Karpas-422 (cell line): Measurements from ENCODE around the gene CTNNBL1. TPM values are rescaled to one million over a fixed set of nuclear protein-coding genes. Genes with fewer than 3 reads are reported as not detected.
A peak's percentile ranks its signal among the peaks of the same experiment; 100 is the strongest.

Experiments used
- DNase-seq: peaks from one replicate; pipeline ENCODE4 v3.0.0-alpha.2; 2015
- H2AFZ ChIP-seq: fragments of 200-600 bp; sonication (generic); 2 replicates; pipeline ENCODE4 v1.6.1; 2014; ENCODE audit warnings: antibody characterized with exemption, low read length, mixed read lengths
- H3K27ac ChIP-seq: fragments of 200-600 bp; sonication (generic); 2 replicates; pipeline ENCODE4 v1.5.1; 2014; ENCODE audit warnings: mild to moderate bottlenecking, low read length, moderate library complexity
- H3K27me3 ChIP-seq: fragments of 200-600 bp; sonication (generic); 2 replicates; pipeline ENCODE4 v1.6.1; 2014; ENCODE audit warnings: low read length, mixed read lengths
- H3K36me3 ChIP-seq: fragments of 200-600 bp; sonication (generic); 2 replicates; pipeline ENCODE4 v1.6.1; 2014; ENCODE audit warnings: low read length, mixed read lengths; ENCODE audit not compliant: insufficient read depth
- H3K4me1 ChIP-seq: fragments of 200-600 bp; sonication (generic); 2 replicates; pipeline ENCODE4 v1.6.1; 2014; ENCODE audit warnings: mild to moderate bottlenecking, low read length, mixed read lengths
- H3K4me2 ChIP-seq: fragments of 200-600 bp; sonication (generic); 2 replicates; pipeline ENCODE4 v1.6.1; 2014; ENCODE audit warnings: low read length, low read depth, mild to moderate bottlenecking; ENCODE audit not compliant: poor library complexity, severe bottlenecking
- H3K4me3 ChIP-seq: fragments of 200-600 bp; sonication (generic); 2 replicates; pipeline ENCODE4 v1.5.1; 2014; ENCODE audit warnings: mild to moderate bottlenecking, antibody characterized with exemption, low read length, mixed read lengths
- H3K79me2 ChIP-seq: fragments of 200-600 bp; sonication (generic); 2 replicates; pipeline ENCODE4 v1.6.1; 2014; ENCODE audit warnings: mild to moderate bottlenecking, low read length, mixed read lengths
- H3K9ac ChIP-seq: fragments of 200-600 bp; sonication (generic); 2 replicates; pipeline ENCODE4 v1.6.0; 2014; ENCODE audit warnings: low read length
- H3K9me2 ChIP-seq: fragments of 200-600 bp; sonication (generic), shearing (Covaris generic); replicated peaks from 2 replicates; pipeline ENCODE4 v1.6.0; 2014; ENCODE audit warnings: mild to moderate bottlenecking, low read length, moderate library complexity; ENCODE audit not compliant: insufficient read depth
- H3K9me3 ChIP-seq: fragments of 300-700, 200-600 bp; sonication (generic); 2 replicates; pipeline ENCODE4 v1.6.1; 2014; ENCODE audit warnings: low read length, mixed read lengths
- H4K20me1 ChIP-seq: fragments of 200-600 bp; sonication (generic); 2 replicates; pipeline ENCODE4 v1.6.1; 2014; ENCODE audit warnings: mild to moderate bottlenecking, antibody characterized with exemption, low read length, low read depth; ENCODE audit not compliant: insufficient read depth
- total RNA-seq: library from RNA; depleted of rRNA; stranded (reverse); fragments of >200 nt; shearing (Covaris generic); gene quantifications from 2 replicates; pipeline ENCODE4 v1.2.3, GENCODE V29; 2014; ENCODE audit warnings: low replicate concordance

Gene CTNNBL1
- total RNA-seq, 1 experiment from 2014 or later = 70.0 TPM

DNA sequence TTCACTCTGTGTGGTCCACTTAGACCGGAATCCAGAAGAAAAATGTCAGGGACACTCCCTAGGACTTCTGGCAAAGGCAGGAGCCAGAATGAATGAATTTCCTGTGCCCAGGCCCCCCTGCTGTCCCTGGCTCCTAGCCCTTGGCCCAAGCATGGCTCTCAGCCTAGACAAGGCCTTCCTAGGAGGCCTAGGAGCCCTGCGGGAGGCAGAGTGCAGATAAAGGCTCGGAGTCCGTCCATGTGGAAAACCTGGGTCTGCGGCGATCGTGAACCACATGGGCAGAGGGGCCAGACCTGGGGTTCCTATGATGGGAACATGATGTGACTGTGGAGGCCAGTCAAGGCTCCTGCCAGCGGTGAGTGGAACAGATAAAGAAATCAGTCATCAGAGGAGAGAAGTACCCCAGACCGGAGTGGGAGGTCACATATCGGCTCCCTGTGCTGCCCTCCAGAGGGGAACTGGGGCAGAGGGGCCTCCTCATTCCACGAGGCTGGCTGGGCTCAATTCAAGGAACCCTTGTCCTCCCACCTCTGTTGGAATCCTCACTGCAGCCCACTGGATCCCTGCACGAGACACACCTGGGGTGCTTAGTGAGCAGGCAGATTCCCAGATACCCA is 203.2 kb downstream of the CTNNBL1 start:
- no peak overlapping the region for H3K4me2 ChIP-seq
- peak; percentile 73 for DNase-seq
- no peak overlapping the region for H3K27ac ChIP-seq
- H3K27me3 ChIP-seq = no peaks in the 10 kb centered on the region
- H3K9me2 ChIP-seq = no peaks in the 10 kb centered on the region
- H3K36me3 ChIP-seq = no peaks in the 10 kb centered on the region
- no peak overlapping the region for H2AFZ ChIP-seq
- H3K4me3 ChIP-seq = no peak overlapping the region
- no peaks in the 10 kb centered on the region for H3K79me2 ChIP-seq
- H3K9me3 ChIP-seq = no peaks in the 10 kb centered on the region
- no peaks in the 10 kb centered on the region for H4K20me1 ChIP-seq
- H3K9ac ChIP-seq = no peak overlapping the region
- no peaks in the 10 kb centered on the region for H3K4me1 ChIP-seq

DNA sequence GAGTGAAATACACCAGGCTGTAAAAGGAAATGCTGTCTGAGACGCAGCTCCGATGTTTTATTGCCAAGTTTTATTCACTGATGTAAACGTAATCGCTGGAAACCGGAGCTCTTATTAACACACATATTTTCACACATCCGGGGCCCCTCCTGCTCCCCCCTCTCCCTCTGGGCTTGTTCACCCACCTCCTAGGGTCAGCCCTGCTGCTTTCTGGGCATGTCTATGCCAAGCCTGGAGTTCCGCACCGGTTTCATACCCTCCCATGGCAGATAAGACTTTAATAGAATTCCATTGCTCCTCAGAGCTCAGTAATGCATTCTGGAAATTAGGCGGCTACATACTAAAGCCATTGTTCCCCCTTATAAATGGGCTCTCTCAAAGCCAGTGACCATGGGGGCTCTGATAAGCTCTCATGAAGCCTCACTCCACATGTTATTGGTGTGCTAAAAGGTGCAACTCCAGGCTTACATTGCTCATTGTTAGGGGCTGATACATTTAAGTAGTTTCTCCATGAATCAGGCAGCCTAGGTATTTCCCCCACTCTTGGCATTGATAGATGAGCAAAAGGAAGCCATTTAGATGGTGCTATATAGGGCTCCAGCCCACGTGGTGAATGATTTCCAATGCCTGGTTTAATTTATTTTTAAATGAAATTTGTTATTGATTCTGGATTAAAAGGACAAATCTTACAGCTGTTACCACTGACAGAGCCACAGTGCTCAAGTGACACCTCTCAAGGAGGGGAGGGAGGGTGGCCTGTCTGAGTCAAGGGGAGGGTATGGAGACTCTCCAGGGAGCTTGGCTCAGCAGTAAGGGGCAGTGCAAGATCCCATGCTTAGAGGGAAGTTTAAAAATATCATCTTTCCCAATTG is 204.6 kb downstream of the CTNNBL1 start:
- DNase-seq = no peak
- no peaks in the 10 kb centered on the region for H3K36me3 ChIP-seq
- no peak overlapping the region for H3K9ac ChIP-seq
- H3K27ac ChIP-seq = no peak overlapping the region
- H3K4me2 ChIP-seq = no peak overlapping the region
- H2AFZ ChIP-seq = no peak overlapping the region
- no peak overlapping the region for H3K4me3 ChIP-seq
- H3K27me3 ChIP-seq = no peaks in the 10 kb centered on the region
- H3K4me1 ChIP-seq = no peaks in the 10 kb centered on the region
- H3K79me2 ChIP-seq = no peaks in the 10 kb centered on the region
- no peaks in the 10 kb centered on the region for H3K9me3 ChIP-seq
- H4K20me1 ChIP-seq = no peaks in the 10 kb centered on the region
- no peaks in the 10 kb centered on the region for H3K9me2 ChIP-seq

DNA sequence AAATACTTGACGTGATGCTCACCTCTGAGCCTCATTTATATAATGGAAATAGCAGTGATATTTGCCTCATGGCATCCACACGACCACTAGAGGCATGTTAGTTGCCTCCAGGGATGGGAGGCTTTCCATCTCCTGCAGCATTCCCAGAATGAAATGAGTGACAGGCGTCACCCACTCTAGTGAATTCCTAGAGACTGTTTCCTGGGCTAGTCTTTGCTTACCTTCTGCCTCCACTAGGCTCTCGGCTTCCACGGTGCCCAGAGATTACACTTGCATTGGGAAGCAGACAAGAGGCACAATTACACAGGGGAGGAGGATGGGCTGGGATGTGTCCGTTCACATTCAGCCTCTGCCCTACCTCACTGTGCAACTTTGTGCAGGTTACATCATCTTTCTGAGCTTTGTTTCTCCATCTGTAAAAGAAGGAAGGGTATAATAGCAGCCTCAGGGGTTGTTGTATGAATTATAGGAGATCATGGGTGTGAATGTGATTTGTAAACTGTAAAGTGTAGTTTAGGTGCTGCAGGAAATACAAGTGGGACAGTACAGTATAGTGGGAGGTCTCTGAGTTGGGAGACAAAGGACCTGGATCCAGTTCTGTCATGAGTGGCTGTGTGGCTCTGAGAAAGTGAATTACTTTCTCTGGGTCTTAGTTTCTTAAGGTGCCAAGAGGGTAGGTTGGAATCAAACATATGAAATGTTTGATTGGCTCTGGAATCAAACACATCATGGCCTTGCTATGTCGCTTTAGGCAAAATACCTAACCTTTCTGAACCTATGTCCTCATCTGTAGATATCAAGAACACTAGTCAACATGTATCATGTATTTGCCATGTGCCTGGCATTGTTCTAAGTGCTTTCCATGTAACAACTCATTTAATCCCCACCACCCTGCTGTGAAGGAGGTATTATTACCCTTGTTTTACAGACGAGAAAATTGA is 205.5 kb downstream of the CTNNBL1 start:
- Histone ChIP-seq H3K4me3 (no peak overlapping the region), H3K9me2 (no peaks in the 10 kb centered on the region), H3K79me2 (no peaks in the 10 kb centered on the region), H3K9ac (no peak overlapping the region), H3K4me1 (no peaks in the 10 kb centered on the region), H3K27ac (no peak overlapping the region), H2AFZ (no peak overlapping the region), H3K9me3 (no peaks in the 10 kb centered on the region), H3K27me3 (no peaks in the 10 kb centered on the region), H3K4me2 (no peak overlapping the region), H3K36me3 (no peaks in the 10 kb centered on the region), H4K20me1 (no peaks in the 10 kb centered on the region)
- no peak for DNase-seq

DNA sequence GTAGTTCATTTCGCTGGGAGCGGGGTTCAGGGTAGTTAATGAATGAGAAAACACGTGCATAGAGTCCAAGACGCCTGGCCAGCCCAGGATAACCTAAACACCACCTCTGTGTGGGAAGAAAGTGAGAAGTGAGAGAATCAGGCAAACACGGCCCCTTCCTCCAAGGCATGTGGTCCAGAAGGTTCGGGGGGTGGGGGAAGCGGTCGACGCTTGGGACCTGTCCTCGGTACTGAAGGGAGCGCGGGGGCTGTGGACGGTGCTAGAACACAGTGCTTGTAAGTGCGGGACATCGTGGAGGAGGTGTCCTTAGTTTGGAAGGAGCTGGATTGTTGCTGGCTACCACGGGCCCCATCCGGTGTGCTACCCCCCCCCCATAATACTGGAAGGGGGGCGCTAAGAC is 207.4 kb downstream of the CTNNBL1 start:
- Histone ChIP-seq H3K36me3 (no peaks in the 10 kb centered on the region), H3K9me3 (no peaks in the 10 kb centered on the region), H4K20me1 (no peaks in the 10 kb centered on the region), H3K4me1 (no peaks in the 10 kb centered on the region), H3K4me3 (no peak overlapping the region), H3K79me2 (no peaks in the 10 kb centered on the region), H3K9ac (no peak overlapping the region), H2AFZ (no peak overlapping the region), H3K4me2 (no peak overlapping the region), H3K9me2 (no peaks in the 10 kb centered on the region), H3K27ac (no peak overlapping the region), H3K27me3 (no peaks in the 10 kb centered on the region)
- no peak for DNase-seq

DNA sequence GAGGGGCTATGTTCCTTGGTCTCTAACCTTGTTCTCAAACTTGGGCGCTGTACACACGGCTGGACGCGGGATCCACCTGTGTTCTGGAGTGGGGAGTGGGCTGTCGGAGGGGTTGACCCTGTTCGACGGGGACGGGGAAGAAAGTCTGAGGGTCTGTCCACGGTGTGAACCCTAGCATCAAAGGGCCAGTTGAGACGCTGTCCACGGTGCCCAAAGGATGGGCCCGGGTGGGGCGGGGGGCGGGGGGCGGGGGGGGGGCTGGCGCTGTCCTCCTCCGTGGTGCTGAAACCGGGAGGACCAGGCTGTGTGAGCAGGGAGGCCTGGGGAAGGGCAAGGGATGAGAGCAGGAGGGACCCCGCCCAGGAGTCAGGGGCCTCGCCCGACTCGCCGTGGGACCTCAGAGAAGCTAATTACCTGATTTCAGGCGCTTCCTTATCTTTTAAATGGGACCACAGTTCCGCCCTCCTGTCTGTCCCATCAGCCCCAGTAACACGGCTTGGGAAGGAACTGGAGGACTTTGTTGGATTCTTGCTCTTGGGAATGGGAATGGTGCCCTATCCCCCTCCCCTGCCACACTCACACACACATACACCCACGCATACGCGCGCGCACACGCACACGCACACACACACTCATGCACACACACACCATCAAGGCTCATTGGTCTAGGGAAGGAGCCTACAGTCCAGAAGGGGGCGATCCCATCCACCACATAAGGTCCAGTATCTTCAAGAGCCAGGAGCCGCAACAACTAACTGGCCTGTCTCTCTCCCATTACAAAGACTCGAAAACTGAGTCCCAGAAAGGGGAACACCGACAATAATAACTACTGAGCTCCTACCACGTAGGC is 208.0 kb downstream of the CTNNBL1 start:
- Histone ChIP-seq H2AFZ (no peak overlapping the region), H3K9me2 (no peaks in the 10 kb centered on the region), H3K4me1 (no peaks in the 10 kb centered on the region), H3K9me3 (no peaks in the 10 kb centered on the region), H3K9ac (no peak overlapping the region), H4K20me1 (no peaks in the 10 kb centered on the region), H3K36me3 (no peaks in the 10 kb centered on the region), H3K27me3 (no peaks in the 10 kb centered on the region), H3K4me2 (no peak overlapping the region), H3K4me3 (no peak overlapping the region), H3K79me2 (no peaks in the 10 kb centered on the region), H3K27ac (no peak overlapping the region)
- peak; percentile 83 for DNase-seq

DNA sequence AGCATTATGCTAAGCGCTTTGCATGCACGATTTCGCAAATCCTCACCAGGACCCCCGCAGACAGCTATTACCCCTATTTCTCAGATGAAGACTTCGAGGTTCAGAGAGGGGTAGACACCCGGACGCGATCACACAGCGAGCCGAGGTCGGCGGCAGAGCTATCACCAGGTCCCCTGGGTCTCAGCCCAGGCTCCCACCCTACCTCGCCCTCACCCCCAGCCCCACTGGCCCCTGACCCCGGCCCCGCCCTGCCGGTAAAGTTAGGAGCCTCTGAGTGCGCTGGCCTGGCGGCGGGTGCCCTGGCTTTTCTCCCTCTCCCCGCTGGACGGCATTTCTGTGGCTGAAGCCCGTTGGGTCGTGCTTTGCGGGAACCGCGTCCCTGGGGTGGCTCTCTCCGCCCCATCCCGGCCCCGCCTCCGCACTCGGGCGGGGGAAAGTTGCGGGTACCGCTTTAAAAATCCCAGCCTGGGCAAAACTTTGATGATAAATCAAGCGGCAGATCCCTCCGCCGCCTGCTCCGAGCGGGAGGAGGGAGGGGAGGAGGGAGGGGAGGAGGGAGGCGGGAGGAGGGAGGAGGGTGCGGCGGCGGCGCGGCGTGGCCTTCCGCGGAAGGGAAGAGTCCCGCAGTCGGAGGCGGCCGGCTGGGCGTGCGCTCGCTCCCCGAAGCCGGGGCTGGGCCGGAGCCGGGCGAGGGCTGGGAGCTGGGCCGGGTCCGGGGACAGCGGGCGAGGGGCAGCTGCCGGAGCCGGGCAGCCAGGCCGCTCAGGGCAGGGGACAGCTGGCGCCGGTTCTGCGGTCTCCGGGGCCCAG is 208.9 kb downstream of the CTNNBL1 start, which contains the start of gene VSTM2L:
Gene VSTM2L (plus strand): TSS at position 624 of the 810 bp plus-strand sequence. CDS start 224 bp downstream, outside the sequence.
- Histone ChIP-seq H3K9ac (no peak within 1 kb of the TSS), H3K27me3 (no peaks in the 10 kb centered on the region), H2AFZ (no peak within 1 kb of the TSS)

DNA sequence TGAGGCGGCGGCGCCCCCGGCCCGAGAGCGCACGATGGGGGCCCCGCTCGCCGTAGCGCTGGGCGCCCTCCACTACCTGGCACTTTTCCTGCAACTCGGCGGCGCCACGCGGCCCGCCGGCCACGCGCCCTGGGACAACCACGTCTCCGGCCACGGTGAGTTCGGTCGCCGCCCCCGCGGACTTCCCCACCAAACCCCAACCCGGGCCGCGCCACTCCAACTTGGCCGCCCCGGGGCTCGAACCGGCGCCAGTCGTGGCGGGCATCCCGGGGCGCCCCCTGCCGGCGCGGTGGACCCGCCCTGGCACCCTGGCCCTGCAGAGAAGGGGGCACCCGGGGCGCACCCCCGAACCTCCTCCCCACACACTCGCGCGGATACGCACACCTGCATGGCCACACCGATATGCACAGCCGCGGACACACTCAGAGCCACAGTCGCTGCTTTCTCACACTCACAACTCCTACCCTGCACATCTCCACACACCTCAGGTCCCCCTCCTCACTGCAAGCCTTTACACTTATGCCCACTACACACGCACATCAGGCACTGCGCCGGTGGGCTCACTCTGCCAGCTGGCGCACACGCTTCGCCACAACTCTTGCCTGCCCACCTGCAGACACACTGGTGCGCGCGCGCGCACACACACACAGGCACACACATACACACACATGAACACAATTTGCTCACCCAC is 209.6 kb downstream of the CTNNBL1 start:
- no peaks in the 10 kb centered on the region for H3K27me3 ChIP-seq
- H2AFZ ChIP-seq = no peak overlapping the region
- H3K9me3 ChIP-seq = no peaks in the 10 kb centered on the region
- H3K36me3 ChIP-seq = no peaks in the 10 kb centered on the region
- no peaks in the 10 kb centered on the region for H3K79me2 ChIP-seq
- no peaks in the 10 kb centered on the region for H3K4me1 ChIP-seq
- no peaks in the 10 kb centered on the region for H4K20me1 ChIP-seq
- no peak overlapping the region for H3K9ac ChIP-seq
- no peak overlapping the region for H3K27ac ChIP-seq
- H3K4me3 ChIP-seq = no peak overlapping the region
- DNase-seq = no peak
- no peaks in the 10 kb centered on the region for H3K9me2 ChIP-seq
- no peak overlapping the region for H3K4me2 ChIP-seq

More for the DNA sequence above, 208.9 kb downstream of the CTNNBL1 start, which contains the start of gene VSTM2L:
- Histone ChIP-seq H3K79me2 (no peaks in the 10 kb centered on the region), H3K9me2 (no peaks in the 10 kb centered on the region), H3K27ac (no peak within 1 kb of the TSS), H3K36me3 (no peaks in the 10 kb centered on the region), H4K20me1 (no peaks in the 10 kb centered on the region), H3K9me3 (no peaks in the 10 kb centered on the region), H3K4me2 (no peak within 1 kb of the TSS), H3K4me3 (no peak within 1 kb of the TSS), H3K4me1 (no peaks in the 10 kb centered on the region)
- DNase-seq = no peak
